ENCODE results near the gene EYA3. TPM values are rescaled to one million over a fixed set of nuclear protein-coding genes. Genes with fewer than 3 reads are reported as not detected.

Gene EYA3
- total and polyA plus RNA-seq, 2 of the 4 experiments (the other 2 are of a cell fraction), result 9.1 to 17.6 TPM

DNA sequence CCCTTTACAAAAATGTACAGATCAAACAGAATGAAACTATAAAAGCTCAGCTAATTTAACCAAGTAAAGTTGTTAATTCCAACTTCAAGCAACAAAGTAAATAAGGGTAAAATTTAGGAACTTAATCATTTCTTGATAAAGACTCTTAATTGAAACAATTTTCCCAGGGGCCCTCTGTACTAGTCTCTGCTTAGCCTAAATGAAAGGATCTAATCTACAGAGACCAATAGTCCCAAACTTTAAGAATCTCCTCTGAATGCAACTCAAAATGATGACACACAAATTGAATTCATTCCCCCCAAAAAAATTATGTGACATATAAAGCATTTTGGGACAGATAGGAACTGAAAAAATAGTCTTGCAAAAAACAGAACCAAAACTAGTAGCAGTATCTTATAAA, 16.6 kb downstream of the EYA3 start:
- CTCF ChIA-PET, result no interaction called here
- POLR2A ChIA-PET (ENCODE audit: unreplicated experiment), result no interaction called here

More for the DNA sequence above, 16.6 kb downstream of the EYA3 start:
- no peak overlapping the region for H4K8ac ChIP-seq (ENCODE audit: low read depth in 2 of 2, low read length in 2 of 2)
- no peak overlapping the region for H3K23ac ChIP-seq (ENCODE audit: low read depth, low read length)
- no peak overlapping the region for H2BK120ac ChIP-seq (ENCODE audit: low read depth, low read length)
- H3K4me2 ChIP-seq (ENCODE audit: low read depth, low read length), result no peak overlapping the region
- no peak overlapping the region for H2AK5ac ChIP-seq (ENCODE audit: low read depth, low read length)
- H3K14ac ChIP-seq (replicated peaks; ENCODE audit: low read depth, low read length), result no peak overlapping the region
- no peak overlapping the region for H2BK5ac ChIP-seq (ENCODE audit: low read depth, low read length, poor library complexity, severe bottlenecking)
- H3K27ac ChIP-seq (ENCODE audit: insufficient read depth, low read length), result no peak overlapping the region
- H2BK20ac ChIP-seq (ENCODE audit: low read depth, low read length), result no peak overlapping the region
- H3K9me3 ChIP-seq (ENCODE audit: control insufficient read depth, insufficient read depth, low read length), result no peaks in the 10 kb centered on the region
- H3K56ac ChIP-seq (ENCODE audit: extremely low read depth, insufficient read depth, low read length), result no peak overlapping the region
- H3K79me1 ChIP-seq (ENCODE audit: low read depth in 1 of 2, low read length in 2 of 2), result peaks cover 13 to 53% of the 10 kb centered on the region in 2 experiments
- in situ Hi-C loops (cut with MboI; ENCODE audit: low sequenced_read_pairs) (no loop called here), dilution Hi-C loops (cut with HindIII; ENCODE audit: low sequenced_read_pairs, unreplicated experiment) (no loop called here), intact Hi-C loops (cut with micrococcal nuclease) (loop anchor here (5.0 kb wide), 1 partner anchor 35 kb away; no protein-coding TSS in a partner anchor)
- peaks cover 11% of the 10 kb centered on the region for H3K4me1 ChIP-seq (ENCODE audit: control insufficient read depth, insufficient read depth, low read length)
- no peak for ATAC-seq (ENCODE audit: low read depth)
- TF ChIP-seq MAFK (IDR thresholded peaks at IDR 0.05; ENCODE audit: low read depth, low read length) (no peak), CTCF (conservative IDR thresholded peaks at IDR 0.05; ENCODE audit: low read depth, low read length) (no peak), CHD1 (IDR thresholded peaks at IDR 0.05; ENCODE audit: low read depth, low read length) (no peak), MXI1 (IDR thresholded peaks at IDR 0.05; ENCODE audit: borderline replicate concordance, low read depth, low read length) (no peak), SMC3 (IDR thresholded peaks at IDR 0.05; ENCODE audit: low read depth, low read length) (no peak), NFE2L2 (IDR thresholded peaks at IDR 0.05; ENCODE audit: low read depth, low read length) (no peak), POLR2A (IDR thresholded peaks at IDR 0.05; ENCODE audit: low read depth, low read length) (no peak), RCOR1 (IDR thresholded peaks at IDR 0.05; ENCODE audit: insufficient replicate concordance, low read length) (no peak), MAZ (IDR thresholded peaks at IDR 0.05; ENCODE audit: borderline replicate concordance, low read depth, low read length) (no peak), FOS (IDR thresholded peaks at IDR 0.05; ENCODE audit: low read depth, low read length) (no peak), BHLHE40 (IDR thresholded peaks at IDR 0.05; ENCODE audit: low read depth, low read length) (no peak), CEBPB (IDR thresholded peaks at IDR 0.05; ENCODE audit: low read depth, low read length) (no peak), RAD21 (IDR thresholded peaks at IDR 0.05; ENCODE audit: low read length) (no peak), RFX5 (IDR thresholded peaks at IDR 0.05; ENCODE audit: low read depth, low read length) (no peak)
- TF ChIP-seq, protein P1, sequence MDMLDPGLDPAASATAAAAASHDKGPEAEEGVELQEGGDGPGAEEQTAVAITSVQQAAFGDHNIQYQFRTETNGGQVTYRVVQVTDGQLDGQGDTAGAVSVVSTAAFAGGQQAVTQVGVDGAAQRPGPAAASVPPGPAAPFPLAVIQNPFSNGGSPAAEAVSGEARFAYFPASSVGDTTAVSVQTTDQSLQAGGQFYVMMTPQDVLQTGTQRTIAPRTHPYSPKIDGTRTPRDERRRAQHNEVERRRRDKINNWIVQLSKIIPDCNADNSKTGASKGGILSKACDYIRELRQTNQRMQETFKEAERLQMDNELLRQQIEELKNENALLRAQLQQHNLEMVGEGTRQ (IDR thresholded peaks at IDR 0.05; ENCODE audit: low read depth, low read length), result no peak
- TF ChIP-seq, protein P2, sequence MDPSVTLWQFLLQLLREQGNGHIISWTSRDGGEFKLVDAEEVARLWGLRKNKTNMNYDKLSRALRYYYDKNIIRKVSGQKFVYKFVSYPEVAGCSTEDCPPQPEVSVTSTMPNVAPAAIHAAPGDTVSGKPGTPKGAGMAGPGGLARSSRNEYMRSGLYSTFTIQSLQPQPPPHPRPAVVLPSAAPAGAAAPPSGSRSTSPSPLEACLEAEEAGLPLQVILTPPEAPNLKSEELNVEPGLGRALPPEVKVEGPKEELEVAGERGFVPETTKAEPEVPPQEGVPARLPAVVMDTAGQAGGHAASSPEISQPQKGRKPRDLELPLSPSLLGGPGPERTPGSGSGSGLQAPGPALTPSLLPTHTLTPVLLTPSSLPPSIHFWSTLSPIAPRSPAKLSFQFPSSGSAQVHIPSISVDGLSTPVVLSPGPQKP (IDR thresholded peaks at IDR 0.05; ENCODE audit: borderline replicate concordance, low read depth, low read length), result no peak
- no peak overlapping the region for H3K4ac ChIP-seq (ENCODE audit: low read depth, low read length)
- no peak overlapping the region for H2BK15ac ChIP-seq (ENCODE audit: low read depth, low read length)
- H4K5ac ChIP-seq (ENCODE audit: low read depth, low read length), result no peak overlapping the region
- H3K9me1 ChIP-seq (ENCODE audit: insufficient read depth, low read length), result no peaks in the 10 kb centered on the region
- no TSS peak for BruUV-seq (replicated peaks)
- no peaks in the 10 kb centered on the region for H3K27me3 ChIP-seq (ENCODE audit: control insufficient read depth, insufficient read depth, low read length)
- no peak overlapping the region for H3K4me3 ChIP-seq (ENCODE audit: insufficient read depth, low read depth, low read length)
- H3K9ac ChIP-seq (ENCODE audit: low read depth, low read length), result no peak overlapping the region
- H4K20me1 ChIP-seq (ENCODE audit: insufficient read depth, low read length), result peaks cover 22% of the 10 kb centered on the region; the same call in 1 of the 2 replicates
- H2AFZ ChIP-seq (replicated peaks; ENCODE audit: low read length, poor library complexity), result no peak overlapping the region
- H4K91ac ChIP-seq (ENCODE audit: insufficient read depth, low read depth, low read length), result no peak overlapping the region
- DNase-seq, result no peak
- H3K36me3 ChIP-seq (ENCODE audit: control insufficient read depth, insufficient read depth, low read length), result peaks cover 3% of the 10 kb centered on the region; the same call in 1 of the 2 replicates
- no peak overlapping the region for H3K18ac ChIP-seq (ENCODE audit: low read depth, low read length)
- no peak overlapping the region for H2AK9ac ChIP-seq (replicated peaks; ENCODE audit: low read depth, low read length, poor library complexity)

Measured in IMR-90 (cell line).